OCI-M1 (cell line): ENCODE data around the gene KRT36.
A peak's percentile ranks its signal among the peaks of the same experiment; 100 is the strongest.

Source experiments
- DNase-seq: peaks from one replicate; lab custom pipeline; 2025; lab: John Stamatoyannopoulos, UW

The KRT36 gene

DNA sequence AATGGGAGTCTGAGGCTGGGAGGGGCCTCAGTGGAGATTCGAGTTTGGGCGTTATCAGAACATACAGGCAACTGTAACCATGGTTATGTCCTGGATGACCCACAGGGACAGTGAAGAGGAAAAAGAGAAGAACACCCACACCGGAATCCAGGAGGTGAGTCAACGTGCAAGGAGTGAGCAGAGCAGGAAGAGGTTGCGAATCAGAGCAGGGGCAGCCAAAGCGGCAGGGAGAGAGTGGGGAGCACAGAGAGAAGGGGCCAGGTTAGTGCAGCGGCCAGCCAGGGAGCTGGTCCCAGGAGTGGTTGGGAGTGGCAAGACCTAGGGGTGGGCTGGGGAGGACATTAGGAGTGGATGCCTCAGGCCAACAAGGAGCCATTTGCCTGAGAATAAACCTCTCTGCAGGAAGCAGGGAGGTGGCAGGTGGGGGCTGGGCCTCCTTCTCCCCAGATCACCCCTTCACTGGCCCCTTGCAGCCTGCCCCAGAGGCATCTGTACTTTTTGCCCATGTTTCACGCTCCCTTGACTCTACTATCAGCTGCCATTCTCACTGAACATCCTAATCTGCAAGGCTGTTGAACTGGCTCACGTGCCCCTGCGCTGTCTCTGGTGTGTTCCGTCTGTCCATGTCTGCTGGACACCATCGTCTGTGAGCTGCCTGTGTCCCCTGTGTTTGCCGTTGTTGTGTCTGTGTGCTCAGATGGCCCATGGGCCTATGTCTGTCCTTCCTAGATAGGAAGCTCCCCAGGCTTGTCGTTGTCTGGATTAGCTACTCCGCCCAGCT, 10.6 kb upstream of the KRT36 start:
- DNase-seq: peak; percentile 7

DNA sequence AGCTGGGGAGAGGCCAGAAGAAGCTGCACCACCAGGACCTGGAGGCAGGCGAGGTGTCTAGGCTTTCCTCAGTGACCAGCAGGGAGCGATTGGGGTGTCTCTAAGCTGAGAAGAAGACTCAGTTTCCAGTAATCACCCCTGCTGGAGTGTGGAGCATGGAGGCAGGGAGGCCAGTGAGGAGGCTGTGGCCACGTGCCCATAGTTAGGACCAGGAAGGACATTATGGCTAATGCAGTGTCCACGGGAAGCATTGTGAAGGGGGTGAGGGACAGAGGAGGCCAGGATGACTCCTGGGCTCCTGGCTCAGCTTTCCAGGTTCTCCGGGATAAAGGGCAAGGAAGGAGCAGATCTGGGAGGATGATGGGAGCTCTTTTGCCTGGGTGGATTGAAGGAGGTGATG, 10.0 kb upstream of the KRT36 start:
- no peak for DNase-seq

DNA sequence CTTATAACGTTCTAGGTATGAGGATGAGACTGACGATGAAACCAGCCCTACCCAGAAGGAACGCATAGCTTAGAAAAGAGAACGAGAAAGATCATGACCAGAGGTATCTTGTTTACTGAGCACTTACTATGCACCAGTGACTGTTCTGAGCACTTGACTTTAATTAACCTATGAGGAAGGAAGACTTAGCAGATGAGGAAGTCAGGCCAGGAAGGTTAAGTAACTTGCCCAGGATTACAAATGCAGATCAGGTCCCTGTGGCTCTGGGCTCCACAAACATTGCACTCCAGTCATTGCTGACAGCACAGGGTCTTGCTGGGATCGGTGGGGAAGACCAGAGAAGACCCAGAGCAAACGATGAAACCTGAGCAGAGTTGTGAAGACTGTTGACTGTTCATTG, 8.6 kb upstream of the KRT36 start:
- DNase-seq: peak; percentile 6

DNA sequence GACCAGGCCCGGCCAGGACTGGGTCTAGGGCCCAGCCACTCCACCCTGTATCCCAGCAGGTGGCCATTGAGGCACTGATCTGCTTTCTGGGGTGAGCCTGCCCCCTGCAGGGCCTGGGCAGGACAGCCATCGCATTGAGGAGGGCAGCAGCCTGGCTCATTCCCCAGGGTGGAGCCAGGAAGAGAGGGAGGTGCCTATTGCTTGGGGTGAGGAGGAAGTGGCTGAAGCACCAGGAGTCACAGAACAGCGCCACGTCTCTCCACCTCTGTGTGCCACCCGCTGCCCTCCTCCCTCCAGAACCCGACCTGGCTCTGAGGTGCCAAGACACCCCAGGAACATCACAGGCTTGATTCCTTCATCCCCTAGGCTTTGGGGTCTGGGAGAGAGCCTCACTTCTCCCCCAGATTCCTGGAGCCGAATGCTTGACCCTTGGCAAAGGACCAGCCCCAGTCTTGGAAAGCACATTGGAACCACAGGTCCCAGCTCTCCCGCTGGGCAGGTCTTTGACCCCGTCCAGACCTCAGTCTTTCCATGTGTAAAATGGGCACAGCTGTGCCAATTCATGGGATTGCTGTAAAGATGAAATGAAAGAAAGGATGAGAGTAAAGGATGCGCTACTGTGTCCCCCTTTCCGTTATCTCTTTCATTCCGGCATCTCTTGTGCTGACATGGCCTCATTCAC, 7.2 kb upstream of the KRT36 start:
- DNase-seq: peak; percentile 76

DNA sequence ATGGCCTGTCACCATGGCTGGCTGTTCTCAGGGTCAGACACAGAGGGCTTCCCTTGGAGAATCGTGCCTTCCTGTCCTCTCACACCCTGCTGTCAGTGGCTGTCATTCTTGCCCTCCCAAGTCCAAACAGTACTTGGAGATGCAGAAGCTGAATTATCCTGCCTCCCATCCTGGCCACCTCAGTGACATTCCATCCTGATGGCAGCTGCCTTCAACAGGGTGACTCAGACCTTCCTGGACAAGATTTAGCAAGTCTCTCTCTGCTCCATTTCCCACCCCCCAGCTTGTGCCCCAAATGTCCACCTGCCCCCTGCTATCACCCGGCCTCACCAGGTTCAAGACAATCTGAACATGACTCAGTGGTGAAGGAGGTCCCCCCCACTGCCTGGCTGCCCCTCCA, 4.8 kb upstream of the KRT36 start:
- DNase-seq: no peak

DNA sequence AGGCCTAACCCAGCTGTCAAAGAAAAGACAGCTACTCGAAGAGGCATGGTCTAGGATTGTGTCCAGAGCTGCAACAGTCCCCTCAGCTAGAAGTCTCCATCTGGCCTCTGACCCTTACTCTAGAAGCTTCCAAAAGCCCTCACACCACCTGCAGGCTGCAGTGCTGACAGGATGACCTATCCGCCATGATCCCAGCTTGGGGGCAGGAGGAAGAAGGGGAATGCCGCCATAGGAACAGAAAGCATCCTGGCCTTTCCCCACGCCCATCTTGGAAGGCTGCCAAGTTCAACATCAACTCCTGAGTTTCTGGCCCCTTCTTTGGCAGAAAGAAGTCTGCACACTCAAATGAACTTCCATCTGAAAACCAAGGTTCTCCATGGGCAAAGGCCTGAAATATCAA, 3.1 kb upstream of the KRT36 start:
- DNase-seq: no peak

DNA sequence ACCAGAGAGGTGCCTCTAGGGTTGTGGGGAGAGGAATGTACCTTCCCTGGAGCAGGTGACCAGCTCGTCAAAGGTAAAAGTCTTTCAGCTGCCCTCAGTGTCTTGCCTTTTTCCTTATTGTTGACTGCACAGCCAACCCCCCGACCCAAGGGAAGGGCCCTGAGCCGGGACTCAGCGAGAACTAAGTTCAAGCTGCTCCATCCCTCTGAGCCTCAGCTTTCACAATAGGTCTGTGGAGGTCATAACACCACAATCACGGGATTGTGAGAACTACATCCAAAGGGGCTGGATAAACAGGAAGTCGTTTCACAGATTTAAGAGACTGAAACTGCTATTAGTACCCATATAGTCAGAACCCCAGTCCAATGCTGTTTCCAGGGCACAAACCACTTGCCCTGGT, 2.6 kb upstream of the KRT36 start:
- no peak for DNase-seq

DNA sequence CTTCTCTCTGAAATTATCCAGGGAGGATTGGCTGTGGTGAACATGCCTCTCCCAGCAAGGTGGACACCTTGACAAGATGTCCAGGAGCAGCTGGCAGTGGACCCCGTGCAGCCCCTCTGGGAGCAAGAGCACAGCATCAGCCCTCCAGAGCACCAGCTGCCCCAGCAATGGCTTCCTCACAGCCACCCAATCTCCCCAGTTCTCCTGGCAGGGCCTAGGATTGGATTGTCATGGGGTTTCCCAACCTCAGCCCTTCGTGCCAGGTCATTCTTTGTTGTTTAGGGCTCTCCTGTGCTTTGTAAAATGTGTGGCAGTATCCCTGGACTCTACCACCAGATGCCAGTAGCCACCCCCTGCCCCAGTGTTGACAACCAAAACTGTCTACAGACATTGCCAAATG, 1.8 kb upstream of the KRT36 start:
- DNase-seq: no peak

DNA sequence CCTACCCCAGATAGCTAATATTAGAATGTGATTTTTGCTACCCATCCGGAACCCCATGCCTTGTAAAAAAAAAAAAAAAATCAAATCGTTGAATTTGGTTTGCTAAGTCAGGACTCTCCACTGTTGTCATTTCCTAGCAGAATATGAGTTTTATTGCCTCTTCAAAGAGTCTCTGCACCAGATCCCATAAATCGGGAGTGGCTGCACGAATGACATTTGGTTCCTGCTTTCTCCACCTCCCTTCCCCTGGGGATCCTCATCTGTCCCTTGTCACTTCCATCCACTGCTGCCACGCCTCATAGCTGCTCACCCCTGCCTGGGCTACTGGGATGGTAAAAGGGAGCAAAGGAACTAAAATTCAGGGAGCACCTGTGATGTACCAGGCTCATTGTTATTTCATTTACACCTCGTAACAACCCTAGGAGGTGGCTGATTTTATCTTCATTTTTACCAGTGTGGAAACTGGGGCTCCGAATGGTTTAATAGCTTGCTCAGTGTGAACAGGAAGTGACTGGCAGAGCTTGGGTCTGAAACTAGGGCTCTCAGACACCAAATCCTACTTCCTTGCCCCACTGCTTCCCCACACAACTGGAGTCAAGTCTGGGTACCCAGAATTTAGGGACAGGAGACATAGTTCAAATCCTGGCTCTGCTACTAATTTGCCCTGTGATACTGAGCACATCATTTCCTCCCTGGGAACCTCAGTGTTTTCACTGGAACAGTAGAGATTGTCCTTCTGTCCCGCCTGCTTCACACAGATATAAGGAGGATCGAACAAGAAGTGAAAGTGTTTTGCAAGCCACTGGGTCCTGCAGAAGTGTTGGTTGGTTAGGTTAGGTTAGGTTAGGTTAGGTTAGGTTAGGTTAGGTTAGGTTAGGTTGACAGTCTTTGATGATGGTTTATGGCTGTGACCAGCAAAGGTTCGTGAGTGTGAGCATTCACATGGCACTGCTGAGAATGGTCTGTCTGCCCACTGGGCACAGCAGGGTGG, 585 bp upstream of the KRT36 start:
- DNase-seq: no peak

DNA sequence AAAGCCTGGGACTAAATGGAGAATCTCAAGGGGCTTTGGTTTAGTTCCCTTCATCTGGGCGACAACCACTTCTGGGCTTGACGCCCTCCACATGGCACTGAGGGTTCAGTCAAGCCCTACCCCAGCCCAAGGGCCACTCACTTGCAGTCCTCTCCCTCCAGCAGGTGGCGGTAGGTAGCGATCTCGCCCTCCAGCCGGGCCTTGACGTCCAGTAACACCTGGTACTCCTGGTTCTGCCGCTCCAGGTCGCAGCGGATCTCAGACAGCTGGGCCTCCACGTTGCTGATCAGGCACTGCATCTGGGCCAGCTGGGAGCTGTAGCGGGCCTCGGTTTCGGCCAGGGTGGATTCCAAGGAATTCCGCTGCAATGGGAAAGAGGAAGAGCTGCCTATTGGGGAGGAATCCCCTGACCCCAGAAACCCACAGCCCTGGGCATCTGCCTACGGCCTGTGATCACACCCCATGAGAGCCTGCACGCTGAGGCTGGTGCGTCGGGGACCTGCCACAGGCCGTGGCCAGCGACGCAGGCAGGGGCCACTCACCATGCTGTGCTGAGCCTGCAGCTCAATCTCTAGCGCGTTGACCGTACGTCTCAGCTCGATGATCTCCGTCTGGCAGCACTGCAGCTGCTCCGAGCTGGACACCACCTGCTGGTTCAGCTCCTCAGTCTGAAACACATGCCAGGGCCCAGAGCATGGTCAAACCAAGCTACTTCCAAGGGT, 2.7 kb downstream of the KRT36 start:
- peak; percentile 4 for DNase-seq

DNA sequence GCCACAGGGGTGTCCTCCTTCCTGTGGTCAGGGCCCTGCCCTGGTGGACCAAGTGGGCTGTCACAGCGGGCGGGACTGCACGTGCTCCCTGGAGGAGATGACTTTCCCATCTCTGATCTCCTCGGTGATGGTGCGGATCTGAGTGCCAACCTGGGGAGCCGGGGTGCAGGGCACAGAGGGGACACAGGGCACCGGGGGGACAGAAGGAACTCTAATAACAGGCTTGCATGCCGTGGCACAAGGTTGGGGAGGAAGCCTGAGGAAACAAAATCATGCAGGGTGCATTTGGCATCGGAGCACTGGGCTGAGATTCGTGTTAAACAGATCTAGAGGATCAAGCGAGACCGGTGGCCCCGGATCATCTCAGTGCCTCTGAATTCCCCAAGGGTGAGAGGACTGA, 3.4 kb downstream of the KRT36 start:
- no peak for DNase-seq

DNA sequence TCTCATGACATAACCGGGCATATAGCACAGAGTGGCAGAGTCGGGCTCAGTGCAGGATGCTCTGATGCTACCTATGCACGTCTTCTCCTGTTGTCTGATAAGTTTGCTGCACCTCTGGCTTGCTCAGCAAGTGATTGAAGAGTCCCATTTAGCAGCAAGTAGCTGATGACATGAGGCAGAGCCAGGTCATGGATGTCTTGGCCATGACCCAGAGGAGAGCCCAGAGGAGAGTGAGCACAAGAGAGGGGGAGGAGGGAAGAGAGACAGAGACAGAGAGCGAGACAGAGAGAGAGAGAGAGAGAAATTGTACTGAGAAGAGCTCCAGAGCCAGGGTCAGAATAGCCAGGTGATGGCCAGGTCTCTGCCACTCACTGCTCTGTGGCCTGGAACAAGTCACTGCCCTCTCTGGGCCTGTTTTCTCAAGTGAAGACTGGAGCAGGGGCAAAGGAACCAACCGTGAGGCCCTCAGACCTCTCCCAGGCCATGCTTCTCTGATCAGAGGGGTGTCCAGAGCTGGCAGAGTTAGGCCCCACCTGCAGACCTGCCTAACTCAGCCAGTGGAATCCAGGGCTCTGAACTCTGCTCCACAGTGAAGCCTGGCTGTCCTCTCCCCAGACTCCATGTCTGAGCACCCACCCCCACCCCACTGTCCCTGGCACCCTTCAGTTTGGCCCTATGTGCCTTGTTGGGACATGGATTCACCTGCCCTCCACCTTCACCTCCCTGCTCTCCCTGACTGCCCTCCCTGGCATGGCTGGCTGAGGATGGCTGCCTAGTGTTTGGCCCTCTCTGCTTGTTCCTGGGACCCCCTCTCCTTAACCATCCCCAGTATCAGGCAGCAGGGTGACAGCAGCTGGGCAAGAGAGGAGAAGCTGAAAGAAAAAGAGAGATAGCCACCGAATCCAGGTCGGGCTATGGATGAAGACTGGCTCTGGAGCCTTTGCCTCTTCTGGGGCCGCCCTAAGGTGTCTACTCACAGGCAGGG, 4.5 kb downstream of the KRT36 start:
- DNase-seq: no peak

DNA sequence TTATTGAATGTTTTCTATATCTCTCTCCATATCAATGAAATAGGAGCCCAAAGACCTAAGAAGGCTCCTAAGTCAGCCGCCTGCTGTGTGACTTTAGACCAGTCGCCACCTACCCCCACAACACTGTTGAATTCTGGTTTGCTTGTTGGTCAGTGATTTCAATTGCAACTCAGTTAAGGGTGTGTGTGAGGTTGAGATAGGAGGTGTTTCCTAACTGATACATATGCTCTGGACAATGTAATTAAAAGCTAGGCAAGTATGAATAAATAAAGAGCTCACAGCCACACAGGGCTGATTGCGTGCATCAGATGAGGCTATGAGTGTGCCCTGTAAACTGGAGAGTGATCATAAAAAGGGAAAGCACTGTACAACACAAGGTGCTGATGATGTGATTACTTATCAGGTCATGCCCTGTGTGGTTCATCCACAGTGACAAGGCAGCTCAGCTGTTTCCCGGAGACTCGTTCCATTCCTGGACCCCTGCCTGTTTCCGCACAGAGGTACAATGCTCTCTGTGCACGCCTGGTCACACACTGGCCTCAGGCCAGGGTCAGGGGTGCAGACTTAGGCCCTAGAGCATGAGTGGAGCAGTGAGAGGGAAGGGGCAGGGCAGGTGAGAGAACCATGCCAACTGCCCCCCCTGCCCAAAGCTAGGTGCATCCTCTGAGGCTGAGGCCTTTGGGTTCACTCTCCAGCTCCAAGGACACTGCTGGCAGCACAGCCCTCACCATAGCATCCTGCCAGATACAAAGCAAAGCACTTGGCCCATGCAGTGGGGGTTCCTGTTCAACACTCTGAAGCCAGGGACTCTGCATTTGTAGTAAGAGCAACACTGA, 5.5 kb downstream of the KRT36 start:
- DNase-seq: no peak

DNA sequence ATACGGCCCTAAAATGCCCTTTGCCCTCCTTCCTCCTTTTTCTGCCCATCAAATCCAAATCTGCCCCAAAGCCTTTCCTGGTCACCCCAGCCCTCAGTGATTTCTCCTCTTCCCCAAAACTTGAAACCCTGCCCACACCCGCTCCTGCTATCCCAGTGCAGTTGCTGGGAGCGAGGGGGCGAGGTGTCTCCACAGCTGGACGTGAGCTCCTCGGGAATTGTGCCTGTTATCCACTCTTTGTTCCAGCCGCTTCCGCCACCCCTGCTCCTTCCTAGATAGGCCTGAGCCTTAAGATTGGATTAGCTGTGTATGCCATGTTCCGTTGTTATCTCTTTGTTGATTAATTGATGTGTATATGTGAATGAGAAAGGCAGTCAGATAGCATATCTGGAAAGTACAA, 6.2 kb downstream of the KRT36 start:
- DNase-seq: no peak

DNA sequence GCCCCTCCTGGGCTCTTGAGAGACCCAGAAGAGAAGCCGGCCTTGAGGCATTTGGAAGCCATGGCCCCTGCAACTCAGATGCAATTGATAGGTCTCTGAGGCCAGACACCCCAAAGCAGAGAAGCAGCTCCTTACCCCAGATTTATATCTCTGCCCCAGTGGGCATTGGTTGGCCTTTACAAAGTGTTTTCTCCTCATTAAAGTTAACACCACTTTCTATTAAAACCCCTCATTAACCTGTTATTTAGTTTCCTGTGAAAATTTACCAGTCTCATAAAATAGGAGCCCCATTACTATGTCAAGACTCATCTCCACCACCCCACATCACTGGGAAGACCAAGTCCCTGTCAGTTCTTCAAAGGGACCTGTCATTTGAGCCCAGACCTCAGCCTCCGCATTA, 8.7 kb downstream of the KRT36 start, which contains the start of gene KRT35:
Gene KRT35 (minus strand): TSS at position 116 of the 400 bp plus-strand sequence. CDS start 54 bp downstream, at position 62.
- no peak for DNase-seq

DNA sequence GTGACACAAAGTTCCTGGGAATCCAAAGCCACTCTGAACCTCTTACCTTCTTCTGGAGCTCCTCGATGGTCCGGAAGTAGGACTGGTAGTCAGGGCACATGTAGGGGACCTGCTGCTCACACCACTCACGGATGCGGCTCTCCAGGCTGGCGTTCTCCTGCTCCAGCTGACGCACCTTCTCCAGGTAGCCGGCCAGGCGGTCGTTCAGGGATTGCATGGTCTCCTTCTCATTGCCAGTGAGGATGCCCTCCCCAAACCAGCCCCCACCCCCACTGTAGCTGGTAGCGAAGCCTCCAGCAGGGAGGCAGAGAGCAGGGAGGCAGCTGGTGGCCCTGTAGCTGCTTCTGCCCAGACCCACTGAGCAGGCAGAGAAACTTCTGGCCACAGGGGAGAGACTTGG, 9.1 kb downstream of the KRT36 start:
- no peak for DNase-seq

DNA sequence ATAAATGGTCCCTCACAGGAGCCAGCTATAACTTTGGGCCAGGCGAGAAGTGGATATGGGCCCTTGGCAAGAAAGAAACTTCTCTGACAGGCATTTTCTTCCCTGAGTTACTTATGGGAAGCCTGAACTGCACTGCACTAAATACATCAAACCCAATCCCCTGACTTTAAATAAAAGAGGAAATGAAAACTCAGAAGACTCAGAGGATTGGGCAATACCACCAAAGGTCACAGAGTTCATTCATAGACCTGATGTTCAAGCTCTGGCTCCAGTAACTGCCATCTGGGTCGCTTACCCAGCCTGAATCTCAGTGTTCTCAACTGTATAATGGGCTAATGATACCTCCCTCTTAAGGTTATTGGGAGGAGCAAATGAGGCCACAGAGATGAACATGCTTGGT, 9.6 kb downstream of the KRT36 start:
- no peak for DNase-seq

DNA sequence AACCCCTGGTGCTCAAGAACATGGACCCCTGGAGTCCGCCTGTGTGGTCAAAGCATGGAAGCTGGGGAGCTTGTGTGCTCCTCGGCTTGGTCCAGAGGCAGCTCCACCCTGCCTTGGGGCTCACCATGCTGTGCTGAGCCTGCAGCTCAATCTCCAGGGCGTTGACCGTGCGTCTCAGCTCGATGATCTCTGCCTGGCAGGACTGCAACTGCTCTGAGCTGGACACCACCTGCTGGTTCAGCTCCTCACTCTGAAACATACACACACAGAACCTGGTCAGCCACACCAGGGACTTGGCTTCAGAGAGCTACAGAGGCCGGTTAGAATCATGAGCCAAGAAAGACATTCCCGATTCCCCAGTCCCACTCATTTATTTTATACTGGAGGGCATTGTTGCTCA, 11.5 kb downstream of the KRT36 start:
- DNase-seq: no peak
